Endothelial cell of umbilical vein (primary cell): ENCODE measurements around the gene ADAMTS14. TPM values are rescaled to one million over a fixed set of nuclear protein-coding genes. Genes with fewer than 3 reads are reported as not detected.

ENCODE experiments used
- BruUV-seq: library from RNA; stranded (reverse); fragments of 400-500 nt; replicated peaks from 2 replicates; lab custom pipeline; 2021; lab: Mats Ljungman, UMichigan
- CTCF ChIA-PET: fragments of 300-600, 350-600 bp; sonication (Branson Sonifier 250); formaldehyde crosslinking; loops from one replicate; lab custom pipeline; 2021; ENCODE audit warnings: antibody characterized with exemption, inconsistent platforms; lab: Charles Lee
- POLR2A ChIA-PET: fragments of 300-600, 350-600 bp; sonication (Branson Sonifier 250); formaldehyde crosslinking; loops from one replicate; lab custom pipeline; 2021; ENCODE audit warnings: antibody characterized with exemption, inconsistent platforms; lab: Charles Lee
- DNase-seq: peaks from one replicate; pipeline ENCODE4 v3.0.0-alpha.2; 2011; ENCODE audit warnings: low read depth, low spot score
- FAIRE-seq: peaks from 2 replicates; lab custom pipeline; 2011; peaks lifted over from hg19 to GRCh38; lab: Jason Lieb, UNC
- H2AFZ ChIP-seq: 2 replicates; pipeline ENCODE4 v1.6.0; 2012; ENCODE audit warnings: low read depth, low read length, control low read depth, inconsistent platforms
- H3K27ac ChIP-seq: 2 replicates; pipeline ENCODE4 v1.5.1; 2011; ENCODE audit warnings: low read depth, mild to moderate bottlenecking, control low read depth, low read length, moderate library complexity; ENCODE audit not compliant: insufficient read depth
- H3K27me3 ChIP-seq, 2 experiments: 2 replicates each; pipeline versions ENCODE4 v1.6.0 to v1.6.1; 2011; ENCODE audit warnings: low read length in 2 of 2, mixed read lengths in 1 of 2; ENCODE audit not compliant: control insufficient read depth in 2 of 2, insufficient read depth in 2 of 2
- H3K36me3 ChIP-seq, 2 experiments: 2 replicates in 1 of 2; 3 replicates in 1 of 2; pipeline ENCODE4 v1.5.1; 2011; ENCODE audit warnings: low read length in 2 of 2, mild to moderate bottlenecking in 1 of 2, moderate library complexity in 1 of 2; ENCODE audit not compliant: control insufficient read depth in 2 of 2, insufficient read depth in 2 of 2; ENCODE audit errors: extremely low read depth in 1 of 2
- H3K4me1 ChIP-seq: 3 replicates; pipeline ENCODE4 v1.5.1; 2011; ENCODE audit warnings: mild to moderate bottlenecking, low read length; ENCODE audit not compliant: control insufficient read depth, insufficient read depth; ENCODE audit errors: extremely low read depth
- H3K4me2 ChIP-seq: 2 replicates; pipeline ENCODE4 v1.6.1; 2011; ENCODE audit warnings: low read length, control low read depth, mixed read lengths; ENCODE audit not compliant: insufficient read depth
- H3K4me3 ChIP-seq, 3 experiments: fragments of 200-600 bp in 1 of 3; sonication (generic), shearing (Covaris generic) in 1 of 3; replicated peaks in 1 of 3; 2 replicates each; pipeline ENCODE4 v1.5.1; 2011 to 2016; ENCODE audit warnings: control low read depth in 3 of 3, low read length in 3 of 3, mild to moderate bottlenecking in 2 of 3, inconsistent platforms in 1 of 3, low read depth in 1 of 3, moderate library complexity in 1 of 3; ENCODE audit not compliant: insufficient read depth in 1 of 3
- H3K79me2 ChIP-seq: 2 replicates; pipeline ENCODE4 v1.6.0; 2012; ENCODE audit warnings: low read length, inconsistent platforms; ENCODE audit not compliant: control insufficient read depth, insufficient read depth
- H3K9ac ChIP-seq: replicated peaks from 2 replicates; pipeline ENCODE3; 2011; ENCODE audit warnings: low read length, control low read depth; ENCODE audit not compliant: insufficient read depth; ENCODE audit errors: extremely low read depth
- H3K9me1 ChIP-seq: replicated peaks from 3 replicates; pipeline ENCODE4 v1.6.0; 2011; ENCODE audit warnings: mild to moderate bottlenecking, low read length; ENCODE audit not compliant: control insufficient read depth, insufficient read depth; ENCODE audit errors: extremely low read depth
- H3K9me3 ChIP-seq: replicated peaks from 2 replicates; pipeline ENCODE4 v1.5.1; 2012; ENCODE audit warnings: low read length, inconsistent platforms; ENCODE audit not compliant: control insufficient read depth, insufficient read depth
- H4K20me1 ChIP-seq: replicated peaks from 2 replicates; pipeline ENCODE3; 2011; ENCODE audit warnings: mild to moderate bottlenecking, low read length; ENCODE audit not compliant: control insufficient read depth, insufficient read depth; ENCODE audit errors: extremely low read depth
- EZH2 ChIP-seq: IDR thresholded peaks from 2 replicates; pipeline ENCODE4 v1.6.1; 2012; ENCODE audit warnings: borderline replicate concordance, low read depth, mild to moderate bottlenecking, moderate library complexity, low read length, inconsistent platforms; ENCODE audit not compliant: severe bottlenecking
- FOS ChIP-seq: IDR thresholded peaks from 2 replicates; pipeline ENCODE4 v1.6.1; 2011; ENCODE audit warnings: mild to moderate bottlenecking, low read length, moderate library complexity, borderline replicate concordance; ENCODE audit not compliant: insufficient read depth
- GATA2 ChIP-seq: IDR thresholded peaks from 2 replicates; pipeline ENCODE4 v1.7.0; 2011; ENCODE audit warnings: low read depth, mild to moderate bottlenecking, moderate library complexity, mixed read lengths, low read length; ENCODE audit not compliant: insufficient read length, insufficient read depth
- JUN ChIP-seq: IDR thresholded peaks from 2 replicates; pipeline ENCODE4 v1.6.1; 2011; ENCODE audit warnings: borderline replicate concordance, low read depth; ENCODE audit not compliant: insufficient read length, insufficient read depth
- MYC ChIP-seq: IDR thresholded peaks from one replicate; pipeline ENCODE4 v1.6.1; 2011; ENCODE audit warnings: mild to moderate bottlenecking, low read depth, low read length
- POLR2A ChIP-seq: IDR thresholded peaks from 2 replicates; pipeline ENCODE4 v1.6.1; 2012; ENCODE audit warnings: low read depth, mild to moderate bottlenecking, control low read depth, low read length
- POLR2AphosphoS5 ChIP-seq: IDR thresholded peaks from 2 replicates; pipeline ENCODE4 v1.6.1; 2012; ENCODE audit warnings: low read depth, mild to moderate bottlenecking, control low read depth, low read length, moderate library complexity; ENCODE audit not compliant: insufficient read depth
- dilution Hi-C: fragments of 300-500 bp; cut with MboI; formaldehyde crosslinking; loops from one replicate; pipeline ENCODE4 v1.15.0; 2019; ENCODE audit warnings: low sequenced_read_pairs; ENCODE audit not compliant: extremely low pct_ligation_motif_present
- intact Hi-C: fragments of 100-400 bp; cut with micrococcal nuclease; formaldehyde crosslinking; loops from one replicate; pipeline ENCODE4 v1.10.0; 2022
- polyA plus RNA-seq, 4 experiments: library from polyadenylated mRNA; depleted of rRNA in 3 of 4; stranded (reverse) in 3 of 4; unstranded in 1 of 4; fragments of >200 nt; gene quantifications; 2 replicates each; pipeline versions ENCODE4 v1.2.1 to v1.2.3, GENCODE V29; 2011 to 2012; ENCODE audit warnings: missing spikeins in 1 of 4
- total RNA-seq: library from RNA; stranded (reverse); gene quantifications from 2 replicates; pipeline ENCODE4 v1.2.3, GENCODE V29; 2021
- TF ChIP-seq, protein P1 (sequence below): IDR thresholded peaks from 2 replicates; pipeline ENCODE4 v1.6.1; 2011; ENCODE audit not compliant: insufficient read depth, insufficient read length
- TF ChIP-seq, protein P2 (sequence below), 2 donors: IDR thresholded peaks; 1 replicate in 1 of 2; 2 replicates in 1 of 2; pipeline ENCODE4 v1.5.1; 2011; ENCODE audit warnings: low read length in 2 of 2, mild to moderate bottlenecking in 2 of 2, moderate library complexity in 2 of 2, control low read depth in 1 of 2, inconsistent platforms in 1 of 2, low read depth in 1 of 2; ENCODE audit not compliant: insufficient read depth in 1 of 2; ENCODE audit errors: extremely low read depth in 1 of 2

ADAMTS14 gene
- total and polyA plus RNA-seq, 2 donors (not counting 3 experiments of a cell fraction or from before 2014, with no cell fraction given) = not detected

DNA sequence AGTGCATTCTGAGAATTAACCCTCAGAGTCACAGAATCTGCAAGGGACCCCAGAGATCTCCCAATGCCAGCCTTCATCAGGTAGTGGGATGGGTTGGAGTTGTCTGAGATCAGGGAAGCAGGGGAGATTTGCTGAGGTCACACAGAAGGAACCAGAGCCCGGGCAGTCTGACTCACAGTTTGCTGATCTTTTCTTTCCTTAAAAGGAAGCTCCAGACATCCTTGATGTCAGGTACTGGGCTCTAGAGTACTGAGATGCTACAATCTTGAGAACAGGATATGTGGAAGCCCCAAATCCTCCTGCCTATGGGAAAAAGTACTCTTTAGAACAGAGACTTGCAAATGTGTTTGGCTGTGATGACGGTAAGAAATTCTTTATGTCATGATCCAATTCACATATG lies 112.2 kb downstream of the ADAMTS14 start:
- no peak for FAIRE-seq
- dilution Hi-C loops = no loop called here
- TF ChIP-seq POLR2AphosphoS5 (no peak), FOS (no peak), POLR2A (no peak), JUN (no peak), EZH2 (no peak), GATA2 (no peak), MYC (no peak)
- TF ChIP-seq, protein P1, sequence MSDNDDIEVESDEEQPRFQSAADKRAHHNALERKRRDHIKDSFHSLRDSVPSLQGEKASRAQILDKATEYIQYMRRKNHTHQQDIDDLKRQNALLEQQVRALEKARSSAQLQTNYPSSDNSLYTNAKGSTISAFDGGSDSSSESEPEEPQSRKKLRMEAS = no peak
- TF ChIP-seq, protein P2, sequence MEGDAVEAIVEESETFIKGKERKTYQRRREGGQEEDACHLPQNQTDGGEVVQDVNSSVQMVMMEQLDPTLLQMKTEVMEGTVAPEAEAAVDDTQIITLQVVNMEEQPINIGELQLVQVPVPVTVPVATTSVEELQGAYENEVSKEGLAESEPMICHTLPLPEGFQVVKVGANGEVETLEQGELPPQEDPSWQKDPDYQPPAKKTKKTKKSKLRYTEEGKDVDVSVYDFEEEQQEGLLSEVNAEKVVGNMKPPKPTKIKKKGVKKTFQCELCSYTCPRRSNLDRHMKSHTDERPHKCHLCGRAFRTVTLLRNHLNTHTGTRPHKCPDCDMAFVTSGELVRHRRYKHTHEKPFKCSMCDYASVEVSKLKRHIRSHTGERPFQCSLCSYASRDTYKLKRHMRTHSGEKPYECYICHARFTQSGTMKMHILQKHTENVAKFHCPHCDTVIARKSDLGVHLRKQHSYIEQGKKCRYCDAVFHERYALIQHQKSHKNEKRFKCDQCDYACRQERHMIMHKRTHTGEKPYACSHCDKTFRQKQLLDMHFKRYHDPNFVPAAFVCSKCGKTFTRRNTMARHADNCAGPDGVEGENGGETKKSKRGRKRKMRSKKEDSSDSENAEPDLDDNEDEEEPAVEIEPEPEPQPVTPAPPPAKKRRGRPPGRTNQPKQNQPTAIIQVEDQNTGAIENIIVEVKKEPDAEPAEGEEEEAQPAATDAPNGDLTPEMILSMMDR (IDR thresholded peaks at IDR 0.05; ENCODE audit: extremely low read depth in 1 of 2, insufficient read depth in 1 of 2, low read depth in 1 of 2, low read length in 2 of 2) = no peak

More for the DNA sequence above, 112.2 kb downstream of the ADAMTS14 start:
- no peaks in the 10 kb centered on the region for H3K36me3 ChIP-seq
- DNase-seq = no peak
- H3K9ac ChIP-seq = no peak overlapping the region
- no TSS peak for BruUV-seq
- POLR2A ChIA-PET = no interaction called here
- intact Hi-C loops = no loop called here
- peaks cover 14 to 30% of the 10 kb centered on the region in 2 experiments for H3K27me3 ChIP-seq
- no peaks in the 10 kb centered on the region for H3K9me3 ChIP-seq
- H3K4me2 ChIP-seq = no peak overlapping the region
- H3K27ac ChIP-seq = no peak overlapping the region
- no peak overlapping the region for H3K4me3 ChIP-seq
- H2AFZ ChIP-seq = no peak overlapping the region
- no peaks in the 10 kb centered on the region for H3K9me1 ChIP-seq
- no peaks in the 10 kb centered on the region for H3K4me1 ChIP-seq
- H3K79me2 ChIP-seq = no peaks in the 10 kb centered on the region
- CTCF ChIA-PET = no interaction called here
- H4K20me1 ChIP-seq = no peaks in the 10 kb centered on the region
